CD14-positive monocyte (primary cell): ENCODE results near the gene HMGCS2. TPM values are rescaled to one million over a fixed set of nuclear protein-coding genes. Genes with fewer than 3 reads are reported as not detected.

Experiments used
- DNase-seq, 3 donors: peaks; one replicate each; pipeline ENCODE4 v3.0.0-alpha.2; 2011 to 2022
- H2AFZ ChIP-seq: 2 replicates; pipeline ENCODE4 v1.6.0; 2012; ENCODE audit warnings: mild to moderate bottlenecking, low read depth, low read length, inconsistent platforms; ENCODE audit not compliant: insufficient read depth, poor library complexity, severe bottlenecking
- H3K27ac ChIP-seq, 2 donors: 1 replicate in 1 of 2; 2 replicates in 1 of 2; pipeline ENCODE4 v1.5.1; 2012 to 2013; ENCODE audit warnings: low read length in 2 of 2, control low read depth in 1 of 2, inconsistent platforms in 1 of 2, low read depth in 1 of 2, mild to moderate bottlenecking in 1 of 2
- H3K27me3 ChIP-seq, 2 donors: one replicate each; pipeline versions ENCODE4 v1.6.0 to v1.6.1; 2011 to 2013; ENCODE audit warnings: low read length in 2 of 2; ENCODE audit not compliant: control insufficient read depth in 2 of 2, insufficient read depth in 2 of 2
- H3K36me3 ChIP-seq, 2 donors: replicated peaks in 1 of 2; 1 replicate in 1 of 2; 2 replicates in 1 of 2; pipeline versions ENCODE4 v1.5.1 to v1.6.1; 2012 to 2013; ENCODE audit warnings: low read length in 2 of 2, control low read depth in 1 of 2, inconsistent platforms in 1 of 2, mild to moderate bottlenecking in 1 of 2; ENCODE audit not compliant: insufficient read depth in 2 of 2, control insufficient read depth in 1 of 2
- H3K4me1 ChIP-seq, 2 donors: 1 replicate in 1 of 2; 2 replicates in 1 of 2; pipeline versions ENCODE4 v1.5.1 to v1.6.1; 2012 to 2013; ENCODE audit warnings: low read length in 2 of 2, control low read depth in 1 of 2, inconsistent platforms in 1 of 2, mild to moderate bottlenecking in 1 of 2, moderate library complexity in 1 of 2; ENCODE audit not compliant: insufficient read depth in 2 of 2, control insufficient read depth in 1 of 2
- H3K4me2 ChIP-seq: replicated peaks from 2 replicates; pipeline ENCODE3; 2012; ENCODE audit warnings: low read length, moderate library complexity, mild to moderate bottlenecking; ENCODE audit not compliant: poor library complexity, severe bottlenecking; ENCODE audit errors: extremely low read depth
- H3K4me3 ChIP-seq, 3 experiments: fragments of 200-600 bp in 1 of 3; sonication (generic) in 1 of 3; replicated peaks in 1 of 3; 1 replicate in 2 of 3; 2 replicates in 1 of 3; pipeline ENCODE4 v1.5.1; 2011 to 2013; ENCODE audit warnings: low read length in 3 of 3, mild to moderate bottlenecking in 3 of 3, control low read depth in 2 of 3, low read depth in 2 of 3, inconsistent platforms in 1 of 3, moderate library complexity in 1 of 3
- H3K79me2 ChIP-seq: 2 replicates; pipeline ENCODE4 v1.6.0; 2012; ENCODE audit warnings: mild to moderate bottlenecking, control low read depth, inconsistent platforms, low read length, moderate library complexity; ENCODE audit not compliant: insufficient read depth
- H3K9ac ChIP-seq: 2 replicates; pipeline ENCODE4 v1.6.0; 2017; ENCODE audit warnings: low read length, mild to moderate bottlenecking; ENCODE audit not compliant: insufficient read depth, poor library complexity, severe bottlenecking
- H3K9me3 ChIP-seq, 2 donors: replicated peaks in 1 of 2; 1 replicate in 1 of 2; 2 replicates in 1 of 2; pipeline versions ENCODE4 v1.5.1 to v1.6.1; 2012 to 2013; ENCODE audit warnings: low read length in 2 of 2, control low read depth in 1 of 2; ENCODE audit not compliant: control insufficient read depth in 1 of 2, insufficient read depth in 1 of 2
- H4K20me1 ChIP-seq: 2 replicates; pipeline ENCODE4 v1.6.0; 2012; ENCODE audit warnings: mild to moderate bottlenecking, low read length, control low read depth, moderate library complexity; ENCODE audit not compliant: insufficient read depth
- H3K27ac Mint-ChIP-seq, 7 donors: one replicate each; pipeline ENCODE4 v1.8.0; 2020; ENCODE audit warnings: mild to moderate bottlenecking in 7 of 7, mixed read lengths in 7 of 7, moderate library complexity in 6 of 7, inconsistent platforms in 2 of 7
- H3K27me3 Mint-ChIP-seq, 3 donors: one replicate each; pipeline ENCODE4 v1.8.0; 2021 to 2022; ENCODE audit warnings: low read depth in 3 of 3, mild to moderate bottlenecking in 3 of 3, mixed read lengths in 3 of 3, moderate library complexity in 3 of 3, inconsistent platforms in 1 of 3
- H3K36me3 Mint-ChIP-seq, 2 donors: one replicate each; pipeline ENCODE4 v1.8.0; 2020; ENCODE audit warnings: mixed read lengths in 2 of 2, inconsistent platforms in 1 of 2, mild to moderate bottlenecking in 1 of 2
- H3K4me1 Mint-ChIP-seq: one replicate; pipeline ENCODE4 v1.8.0; 2020; ENCODE audit warnings: mild to moderate bottlenecking, mixed read lengths
- H3K4me3 Mint-ChIP-seq, 2 donors: one replicate each; pipeline ENCODE4 v1.8.0; 2020; ENCODE audit warnings: mild to moderate bottlenecking in 2 of 2, mixed read lengths in 2 of 2, moderate library complexity in 1 of 2
- H3K9me3 Mint-ChIP-seq, 7 donors: one replicate each; pipeline ENCODE4 v1.8.0; 2020 to 2022; ENCODE audit warnings: mixed read lengths in 7 of 7, mild to moderate bottlenecking in 6 of 7, moderate library complexity in 6 of 7, inconsistent platforms in 2 of 7
- whole genome bisulfite sequencing: methylation state at CpG from one replicate; pipeline ENCODE4 v1.1.5; 2013; ENCODE audit warnings: missing lambda C conversion rate; ENCODE audit not compliant: insufficient coverage; 5-methylcytosine and 5-hydroxymethylcytosine counted together
- intact Hi-C, 2 donors: fragments of 100-400 bp; cut with micrococcal nuclease; formaldehyde crosslinking; loops; one replicate each; pipeline versions ENCODE4 v1.15.0 to v1.15.1; 2023
- polyA plus RNA-seq, 3 donors: library from polyadenylated mRNA; depleted of rRNA in 1 of 3; unstranded in 2 of 3; stranded (reverse) in 1 of 3; fragments of 300-500 nt in 2 of 3; fragments of >200 nt in 1 of 3; fragmentation: Illumina TruSeq in 2 of 3; gene quantifications; 1 replicate in 2 of 3; 2 replicates in 1 of 3; pipeline ENCODE4 v1.2.3, GENCODE V29; 2012 to 2021
- TF ChIP-seq, protein P1 (sequence below): fragments of 200-600 bp; IDR thresholded peaks from one replicate; pipeline ENCODE4 v1.8.0; 2022; ENCODE audit warnings: antibody characterized with exemption, mild to moderate bottlenecking

Gene HMGCS2
- polyA plus RNA-seq, 3 donors, result not detected

GRCh38 chr1:119767486-119767885 is 1.2 kb downstream of the HMGCS2 start:
- H3K36me3 Mint-ChIP-seq, result no peaks in the 10 kb centered on the region
- TF ChIP-seq, protein P1, sequence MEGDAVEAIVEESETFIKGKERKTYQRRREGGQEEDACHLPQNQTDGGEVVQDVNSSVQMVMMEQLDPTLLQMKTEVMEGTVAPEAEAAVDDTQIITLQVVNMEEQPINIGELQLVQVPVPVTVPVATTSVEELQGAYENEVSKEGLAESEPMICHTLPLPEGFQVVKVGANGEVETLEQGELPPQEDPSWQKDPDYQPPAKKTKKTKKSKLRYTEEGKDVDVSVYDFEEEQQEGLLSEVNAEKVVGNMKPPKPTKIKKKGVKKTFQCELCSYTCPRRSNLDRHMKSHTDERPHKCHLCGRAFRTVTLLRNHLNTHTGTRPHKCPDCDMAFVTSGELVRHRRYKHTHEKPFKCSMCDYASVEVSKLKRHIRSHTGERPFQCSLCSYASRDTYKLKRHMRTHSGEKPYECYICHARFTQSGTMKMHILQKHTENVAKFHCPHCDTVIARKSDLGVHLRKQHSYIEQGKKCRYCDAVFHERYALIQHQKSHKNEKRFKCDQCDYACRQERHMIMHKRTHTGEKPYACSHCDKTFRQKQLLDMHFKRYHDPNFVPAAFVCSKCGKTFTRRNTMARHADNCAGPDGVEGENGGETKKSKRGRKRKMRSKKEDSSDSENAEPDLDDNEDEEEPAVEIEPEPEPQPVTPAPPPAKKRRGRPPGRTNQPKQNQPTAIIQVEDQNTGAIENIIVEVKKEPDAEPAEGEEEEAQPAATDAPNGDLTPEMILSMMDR, result no peak
- Histone ChIP-seq H3K79me2 (no peaks in the 10 kb centered on the region), H3K4me2 (no peak overlapping the region), H3K9me3 (no peaks in the 10 kb centered on the region), H3K9ac (no peak overlapping the region), H3K27ac (no peak overlapping the region), H3K36me3 (no peaks in the 10 kb centered on the region), H3K4me3 (no peak overlapping the region), H4K20me1 (no peaks in the 10 kb centered on the region), H2AFZ (no peak overlapping the region), H3K27me3 (no peaks in the 10 kb centered on the region), H3K4me1 (no peaks in the 10 kb centered on the region)
- H3K9me3 Mint-ChIP-seq, result peaks cover 0 to 3% (median 0%) of the 10 kb centered on the region in 7 donors
- no peaks in the 10 kb centered on the region for H3K4me1 Mint-ChIP-seq
- intact Hi-C loops, result no loop called here
- no peak overlapping the region for H3K4me3 Mint-ChIP-seq
- H3K27me3 Mint-ChIP-seq, result peaks cover 0 to 5% (median 1%) of the 10 kb centered on the region in 3 donors
- 100% methylated on average over 2 of the region's 2 CpGs for WGBS
- H3K27ac Mint-ChIP-seq, result no peak overlapping the region
- DNase-seq, result no peak

GRCh38 chr1:119766374-119766794 is 2.3 kb downstream of the HMGCS2 start:
- Histone ChIP-seq H3K4me1 (no peaks in the 10 kb centered on the region), H3K9ac (no peak overlapping the region), H4K20me1 (no peaks in the 10 kb centered on the region), H3K79me2 (no peaks in the 10 kb centered on the region), H2AFZ (no peak overlapping the region), H3K27ac (no peak overlapping the region), H3K9me3 (no peaks in the 10 kb centered on the region), H3K27me3 (no peaks in the 10 kb centered on the region), H3K4me2 (no peak overlapping the region), H3K36me3 (no peaks in the 10 kb centered on the region), H3K4me3 (no peak overlapping the region)
- no peak for DNase-seq
- Mint-ChIP-seq H3K27ac (no peak overlapping the region), H3K36me3 (no peaks in the 10 kb centered on the region), H3K9me3 (peaks cover 0 to 3% (median 0%) of the 10 kb centered on the region in 7 donors), H3K4me3 (no peak overlapping the region), H3K27me3 (peaks cover 0 to 5% (median 1%) of the 10 kb centered on the region in 3 donors), H3K4me1 (no peaks in the 10 kb centered on the region)
- TF ChIP-seq, protein P1, result no peak
- intact Hi-C loops, result no loop called here
- WGBS, result 95% methylated on average over 3 of the region's 4 CpGs
